ENCODE data around the gene KMT2E. TPM values are rescaled to one million over a fixed set of nuclear protein-coding genes. Genes with fewer than 3 reads are reported as not detected.

KMT2E gene
- total and polyA plus RNA-seq, 4 donors, result 20.3 to 277 (median 62.8) TPM

- Histone ChIP-seq H3K27me3 (ENCODE audit: control insufficient read depth in 3 of 3, insufficient read depth in 3 of 3, low read length in 2 of 3) (no peaks in the 10 kb centered on the region), H3K9ac (ENCODE audit: insufficient read depth in 1 of 2, low read length in 2 of 2) (no peak overlapping the region), H3K9me3 (ENCODE audit: control insufficient read depth in 4 of 4, insufficient read depth in 3 of 4, low read length in 3 of 4) (no peaks in the 10 kb centered on the region), H3K36me3 (ENCODE audit: control insufficient read depth in 4 of 4, insufficient read depth in 4 of 4, low read length in 4 of 4) (peaks cover 0 to 6% (median 0%) of the 10 kb centered on the region in 4 donors), H3K4me1 (ENCODE audit: control insufficient read depth in 5 of 5, insufficient read depth in 5 of 5, low read length in 5 of 5) (peaks cover 0 to 58% (median 8%) of the 10 kb centered on the region in 5 donors), H3K4me3 (no peak overlapping the region), H3K27ac (ENCODE audit: low read depth in 1 of 2, low read length in 1 of 2) (peak overlapping the region in 1 of 2 donors; percentile 17)
- ATAC-seq (ENCODE audit: insufficient read depth, low FRiP score) (no peak), DNase-seq (no peak)
- no peak for TF ChIP-seq CTCF (IDR thresholded peaks at IDR 0.05; ENCODE audit: control extremely low read depth, extremely low read depth)
- 75 to 85% methylated on average over 5 of the region's 5 CpGs for WGBS, 2 donors
Measured at GRCh38 chr7:105007298-105007697, 6.7 kb upstream of the KMT2E start.

DNA sequence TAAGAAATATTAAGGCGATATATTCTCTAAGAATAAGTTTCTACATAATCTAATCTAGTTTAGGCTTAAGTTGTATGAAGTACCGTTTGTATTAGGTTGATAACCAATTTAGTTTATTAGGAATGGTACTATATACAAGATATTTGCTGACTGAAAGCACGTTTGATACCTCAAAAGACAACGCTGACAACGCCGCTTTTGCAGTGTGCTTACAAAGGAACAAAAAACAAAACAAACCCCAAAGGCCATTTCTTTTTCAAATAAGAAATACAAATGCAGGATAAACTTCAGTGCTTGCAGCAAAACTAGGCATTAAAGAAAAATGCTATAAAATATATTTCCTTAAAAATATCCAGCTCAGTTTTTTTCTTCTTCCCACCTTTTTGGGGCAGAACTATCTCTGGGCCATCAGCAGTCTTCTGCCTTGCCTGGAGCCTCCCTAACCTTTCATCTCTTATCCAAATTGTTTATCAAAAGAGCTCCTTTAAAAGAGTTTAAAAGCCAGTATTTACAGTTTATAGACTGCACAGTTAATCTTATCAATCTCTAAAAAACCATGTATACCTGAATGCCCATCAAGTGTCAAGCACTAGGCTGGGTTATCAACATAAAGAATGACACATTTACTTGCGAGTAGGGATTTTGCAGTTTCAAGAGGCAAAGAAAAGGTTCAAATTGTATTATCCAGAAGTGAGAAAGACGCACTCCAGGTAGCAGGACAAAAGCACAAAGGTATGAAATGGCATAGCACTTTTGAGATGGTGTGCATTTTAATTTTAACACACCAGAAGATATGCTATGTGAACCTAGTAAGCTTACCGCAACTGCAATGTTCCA is 4.1 kb upstream of the KMT2E start:
- Histone ChIP-seq H3K9me3 (ENCODE audit: control insufficient read depth in 4 of 4, insufficient read depth in 3 of 4, low read length in 3 of 4) (no peaks in the 10 kb centered on the region), H3K9ac (ENCODE audit: insufficient read depth in 1 of 2, low read length in 2 of 2) (peak overlapping the region in 1 of 2 donors; percentile 100), H3K4me1 (ENCODE audit: control insufficient read depth in 5 of 5, insufficient read depth in 5 of 5, low read length in 5 of 5) (peaks cover 0 to 41% (median 6%) of the 10 kb centered on the region in 5 donors), H3K36me3 (ENCODE audit: control insufficient read depth in 4 of 4, insufficient read depth in 4 of 4, low read length in 4 of 4) (peaks cover 0 to 17% (median 0%) of the 10 kb centered on the region in 4 donors), H3K27me3 (ENCODE audit: control insufficient read depth in 3 of 3, insufficient read depth in 3 of 3, low read length in 2 of 3) (no peaks in the 10 kb centered on the region), H3K27ac (ENCODE audit: low read depth in 1 of 2, low read length in 1 of 2) (peak overlapping the region in 1 of 2 donors; percentile 86), H3K4me3 (no peak overlapping the region)
- 28 to 54% methylated on average over 9 of the region's 9 CpGs for WGBS, 2 donors
- TF ChIP-seq CTCF (IDR thresholded peaks at IDR 0.05; ENCODE audit: control extremely low read depth, extremely low read depth), result no peak
- ATAC-seq (ENCODE audit: insufficient read depth, low FRiP score), result no peak
- peak in 2 of 3 donors; percentile 36 to 42 for DNase-seq

DNA sequence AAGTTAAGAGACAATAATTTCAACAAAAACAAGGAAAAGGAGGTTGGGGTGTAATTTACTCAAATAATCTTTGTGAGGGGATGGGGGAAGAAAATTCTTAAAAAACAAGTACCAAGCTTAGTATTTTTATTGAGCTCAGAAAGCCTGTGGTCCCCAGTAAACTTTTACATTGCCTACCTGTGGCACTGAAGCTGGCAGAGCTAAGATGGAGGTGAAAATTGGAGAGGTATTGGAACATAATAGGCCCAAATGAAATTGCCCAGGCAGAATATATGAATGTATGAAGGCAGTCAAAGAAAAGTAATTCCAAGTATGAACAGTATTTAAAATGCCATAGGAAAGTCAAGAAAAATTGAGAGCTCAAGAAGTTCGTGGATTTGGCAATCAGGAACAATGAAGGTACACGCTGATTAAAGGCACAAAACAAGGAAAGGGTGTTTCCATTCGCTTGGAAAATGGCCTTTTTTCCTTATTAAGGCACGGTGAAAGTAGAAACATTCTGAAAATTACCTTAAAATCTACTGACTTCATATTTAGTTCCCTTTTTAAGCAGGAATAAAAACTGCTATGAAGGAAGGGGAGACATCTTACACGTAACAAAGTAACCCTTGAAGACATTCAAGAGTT is 3.4 kb upstream of the KMT2E start:
- Histone ChIP-seq H3K4me1 (ENCODE audit: control insufficient read depth in 5 of 5, insufficient read depth in 5 of 5, low read length in 5 of 5) (peaks cover 0 to 41% (median 6%) of the 10 kb centered on the region in 5 donors), H3K36me3 (ENCODE audit: control insufficient read depth in 4 of 4, insufficient read depth in 4 of 4, low read length in 4 of 4) (peaks cover 0 to 22% (median 0%) of the 10 kb centered on the region in 4 donors), H3K9ac (ENCODE audit: insufficient read depth in 1 of 2, low read length in 2 of 2) (peak overlapping the region; percentile 99 to 100), H3K27ac (ENCODE audit: low read depth in 1 of 2, low read length in 1 of 2) (peak overlapping the region; percentile 57 to 86), H3K4me3 (peak overlapping the region; percentile 23), H3K27me3 (ENCODE audit: control insufficient read depth in 3 of 3, insufficient read depth in 3 of 3, low read length in 2 of 3) (no peaks in the 10 kb centered on the region), H3K9me3 (ENCODE audit: control insufficient read depth in 4 of 4, insufficient read depth in 3 of 4, low read length in 3 of 4) (no peaks in the 10 kb centered on the region)
- peak in 2 of 3 donors; percentile 42 to 62 for DNase-seq
- TF ChIP-seq CTCF (IDR thresholded peaks at IDR 0.05; ENCODE audit: control extremely low read depth, extremely low read depth), result no peak
- 2 to 3% methylated on average over 5 of the region's 5 CpGs for WGBS, 2 donors
- ATAC-seq (ENCODE audit: insufficient read depth, low FRiP score), result no peak

Measured in lung (tissue), 12 donors.